ENCODE data around the gene CRACR2B.

Gene CRACR2B

GRCh38 chr11:866481-866880 lies 38.8 kb downstream of the CRACR2B start:
- FAIRE-seq: no peak

GRCh38 chr11:867856-868358 lies 40.2 kb downstream of the CRACR2B start:
- FAIRE-seq (no peak), DNase-seq (ENCODE audit: low spot score) (no peak)

More at GRCh38 chr11:866481-866880, 38.8 kb downstream of the CRACR2B start:
- DNase-seq (ENCODE audit: low spot score): no peak

- no peak for DNase-seq (ENCODE audit: low spot score)
- FAIRE-seq: no peak
Measured at GRCh38 chr11:868394-868793, 40.7 kb downstream of the CRACR2B start.

DNA sequence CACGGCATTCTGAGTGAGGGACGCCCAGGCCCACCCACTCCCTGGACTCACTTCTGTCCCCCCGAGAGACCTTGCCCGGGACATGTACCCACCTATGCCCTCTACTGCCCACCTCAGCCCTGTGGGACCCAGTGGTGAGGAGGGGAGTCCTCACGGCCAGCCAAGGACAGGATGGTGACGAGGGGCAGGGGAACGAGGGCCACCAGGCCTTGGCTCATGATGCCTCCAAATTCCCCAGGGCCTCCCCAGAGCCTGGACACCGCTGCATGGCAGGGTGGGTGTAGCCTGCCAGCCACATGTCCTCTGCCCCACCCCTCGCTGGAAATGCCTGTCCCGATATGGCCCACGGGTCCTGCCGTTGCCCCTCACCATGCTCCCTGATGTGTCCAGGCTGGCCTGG lies 41.1 kb downstream of the CRACR2B start:
- FAIRE-seq: no peak
- no peak for DNase-seq (ENCODE audit: low spot score)

- DNase-seq (ENCODE audit: low spot score) (no peak), FAIRE-seq (no peak)
Measured at GRCh38 chr11:869399-870126, 41.8 kb downstream of the CRACR2B start.

- DNase-seq (ENCODE audit: low spot score): no peak
- FAIRE-seq: no peak
Measured at GRCh38 chr11:870127-870413, 42.4 kb downstream of the CRACR2B start.

- FAIRE-seq: no peak
- DNase-seq (ENCODE audit: low spot score): no peak
Measured at GRCh38 chr11:870418-870817, 42.7 kb downstream of the CRACR2B start.

DNA sequence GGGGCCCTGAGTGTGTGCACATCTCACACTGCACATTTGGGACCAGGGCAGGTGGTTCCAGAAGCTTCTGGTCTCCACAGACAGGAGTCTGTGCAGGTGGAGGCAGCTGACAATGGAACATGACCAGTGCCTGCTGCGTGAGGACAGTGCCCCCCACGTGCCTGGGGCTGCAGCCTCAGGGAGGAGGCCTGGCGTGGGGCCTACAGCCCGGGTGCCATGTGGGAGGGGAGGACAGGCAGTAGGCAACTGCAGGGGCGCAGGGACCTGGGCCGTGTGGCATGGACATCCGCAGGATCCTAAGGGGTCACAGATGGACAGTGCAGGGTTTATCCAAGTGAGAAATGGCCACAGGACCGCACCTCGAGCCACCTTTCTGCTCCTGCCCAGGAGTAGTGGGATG lies 43.8 kb downstream of the CRACR2B start:
- FAIRE-seq (no peak), DNase-seq (ENCODE audit: low spot score) (no peak)

DNA sequence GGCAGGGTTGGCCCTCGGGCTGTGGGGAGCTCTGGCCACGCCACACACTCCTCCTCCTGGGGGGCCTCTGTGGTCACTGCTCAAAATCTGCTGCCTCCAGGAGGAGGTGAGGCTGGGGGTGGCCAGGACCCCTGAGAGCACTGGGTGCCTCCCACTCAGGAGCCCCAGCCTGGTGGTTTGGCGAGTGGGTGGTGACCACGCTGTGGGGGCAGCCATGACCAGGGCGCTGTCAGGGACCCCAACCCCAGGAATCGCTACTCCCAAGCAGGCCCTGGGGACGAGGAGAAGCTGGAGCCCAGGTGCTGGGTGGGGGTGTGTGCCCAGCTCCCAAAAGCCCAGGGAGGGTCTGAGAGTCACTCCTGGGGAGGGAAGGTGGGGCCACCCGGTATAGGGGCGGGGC lies 45.1 kb downstream of the CRACR2B start:
- no peak for FAIRE-seq

GRCh38 chr11:873706-874105 lies 46.0 kb downstream of the CRACR2B start:
- DNase-seq (ENCODE audit: low spot score): no peak
- FAIRE-seq: no peak

More for the DNA sequence above, 45.1 kb downstream of the CRACR2B start:
- no peak for DNase-seq (ENCODE audit: low spot score)

DNA sequence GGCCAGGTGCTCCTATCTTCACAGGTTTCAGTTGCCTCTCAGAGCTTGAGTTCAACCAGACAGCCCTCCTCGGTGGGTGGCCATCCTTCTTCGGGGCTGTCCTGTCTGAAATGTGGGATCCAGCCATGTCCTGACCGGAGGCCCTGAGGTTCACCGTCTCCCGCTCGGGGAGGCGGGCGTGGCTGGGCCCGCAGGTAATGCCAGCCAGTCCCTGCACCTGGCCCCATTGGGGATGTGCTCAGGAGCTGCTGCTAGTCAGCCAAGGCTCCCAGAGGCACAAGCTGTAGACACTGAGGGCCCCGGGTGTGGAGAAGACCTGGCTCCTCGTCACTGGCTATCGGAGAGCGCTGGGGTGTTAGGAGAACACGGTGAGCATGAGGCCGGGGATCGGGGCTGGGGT lies 47.5 kb downstream of the CRACR2B start:
- FAIRE-seq (no peak), DNase-seq (ENCODE audit: low spot score) (no peak)

DNA sequence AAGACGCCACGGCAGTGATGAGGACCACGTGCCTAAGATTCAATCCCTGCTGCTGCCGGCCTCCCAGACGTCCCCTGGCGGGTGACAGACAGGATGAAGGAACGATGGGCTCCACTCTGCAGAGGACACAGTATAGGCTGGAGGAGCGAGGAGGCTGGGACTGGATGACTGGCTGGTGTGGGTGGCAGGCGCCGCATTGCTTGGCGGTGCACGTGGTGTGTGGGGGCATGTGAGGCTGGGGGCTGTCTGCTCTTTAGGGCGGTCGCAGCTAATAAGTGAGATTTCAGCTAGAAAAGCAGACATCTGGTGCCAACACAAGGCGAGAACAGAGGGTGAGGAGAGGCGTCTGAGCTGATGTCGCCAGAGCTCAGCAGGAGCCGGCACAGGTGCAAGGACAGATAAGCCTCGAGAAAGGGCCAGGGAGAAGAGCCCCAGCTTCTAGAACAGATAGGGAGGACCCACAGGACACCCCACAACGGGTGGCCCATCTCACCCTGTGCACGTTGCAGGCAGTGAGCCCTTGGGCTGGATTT lies 48.1 kb downstream of the CRACR2B start:
- DNase-seq (ENCODE audit: low spot score) (no peak), FAIRE-seq (no peak)

GRCh38 chr11:876545-876944 lies 48.8 kb downstream of the CRACR2B start:
- FAIRE-seq: no peak
- no peak for DNase-seq (ENCODE audit: low spot score)

- FAIRE-seq: no peak
Measured at GRCh38 chr11:877565-877964, 49.8 kb downstream of the CRACR2B start.

DNA sequence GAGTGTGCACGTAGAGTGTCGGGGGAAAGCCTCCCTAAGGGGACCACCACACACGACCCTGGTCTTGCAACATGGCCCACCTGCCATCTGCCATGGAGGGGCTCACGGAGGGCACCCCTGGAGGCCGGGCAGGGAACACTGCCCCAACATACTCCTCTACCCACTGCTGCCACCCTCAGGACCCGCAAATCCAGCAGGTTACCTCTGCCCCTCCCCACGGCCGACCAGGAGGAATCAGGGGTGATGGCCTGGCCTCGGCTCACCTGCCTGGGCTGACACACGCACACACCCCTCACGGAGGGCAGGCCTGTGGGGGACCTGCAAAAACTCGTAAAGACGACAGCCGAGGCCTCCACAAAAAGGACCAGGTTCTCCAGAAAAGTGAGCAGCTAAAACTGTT lies 52.7 kb downstream of the CRACR2B start:
- DNase-seq (ENCODE audit: low spot score) (no peak), FAIRE-seq (no peak)

More at GRCh38 chr11:877565-877964, 49.8 kb downstream of the CRACR2B start:
- DNase-seq (ENCODE audit: low spot score): no peak
